ENCODE data around the gene PCNX2.

- TF ChIP-seq CTCF (IDR thresholded peaks at IDR 0.05; ENCODE audit: insufficient read depth, low read length, poor library complexity, severe bottlenecking) (no peak), EZH2phosphoT487 (conservative IDR thresholded peaks at IDR 0.05; ENCODE audit: low read length) (no peak)
Observed at GRCh38 chr1:233257786-233258185, 37.7 kb downstream of the PCNX2 start.
